NCI-H146 (cell line): ENCODE measurements around the gene LRMDA.

Experiments
- DNase-seq: peaks from one replicate; lab custom pipeline; 2025; lab: John Stamatoyannopoulos, UW

The LRMDA gene

DNA sequence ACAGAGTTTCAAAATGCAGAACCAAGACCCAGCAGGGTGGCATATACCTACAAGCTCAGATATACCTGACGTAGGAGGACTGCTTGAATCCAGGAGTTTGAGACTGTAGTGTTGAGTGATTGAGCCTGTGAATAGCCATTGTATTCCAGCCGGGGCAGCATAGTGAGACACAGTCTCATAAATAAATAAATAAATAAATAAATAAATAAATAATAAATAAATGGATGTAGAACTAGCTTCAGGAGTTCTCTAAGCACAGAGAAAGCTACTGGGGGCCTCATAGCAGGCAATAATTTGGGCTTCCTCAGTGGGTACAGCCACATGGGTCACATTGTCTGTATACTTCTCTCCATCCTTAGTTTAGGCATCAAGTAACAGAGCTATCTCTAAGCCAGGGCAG lies 906.8 kb downstream of the LRMDA start:
- DNase-seq: no peak

DNA sequence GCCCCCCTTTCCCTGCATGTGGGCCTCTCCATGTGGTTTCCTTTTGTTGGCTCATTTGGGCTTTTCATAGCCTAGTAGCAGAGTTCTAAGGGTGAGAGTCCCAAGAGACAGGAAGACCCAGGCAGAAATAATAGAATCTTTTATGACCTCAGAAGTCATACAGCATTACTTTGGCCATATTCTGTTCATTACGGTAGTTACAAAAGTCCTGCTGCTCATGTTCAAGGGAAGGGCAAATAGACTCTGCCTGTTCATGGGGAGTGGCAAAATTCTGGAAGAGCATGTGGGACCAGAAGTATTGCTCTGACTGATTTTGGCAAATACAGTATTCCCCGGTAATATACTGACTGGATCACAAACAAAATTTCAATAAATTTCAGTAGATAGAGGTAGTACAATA lies 910.3 kb downstream of the LRMDA start:
- no peak for DNase-seq

DNA sequence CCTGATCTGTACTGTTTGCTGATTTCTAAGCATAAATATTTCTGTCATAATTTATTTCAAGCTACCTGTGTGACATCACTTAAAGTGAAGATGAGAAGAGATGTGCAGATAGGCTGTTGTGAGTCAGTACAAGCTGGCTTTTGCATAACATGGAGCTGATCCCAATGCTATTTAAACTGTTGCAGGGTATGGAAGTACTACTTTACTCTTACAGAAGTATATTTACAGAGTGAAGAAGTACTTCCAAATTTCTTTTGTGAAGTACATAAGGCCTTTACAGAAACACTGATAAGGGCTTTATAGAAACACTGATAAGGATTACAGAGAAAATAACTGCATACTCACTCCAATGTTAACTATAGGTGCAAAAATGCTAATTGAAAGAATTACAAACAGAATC lies 911.6 kb downstream of the LRMDA start:
- no peak for DNase-seq

DNA sequence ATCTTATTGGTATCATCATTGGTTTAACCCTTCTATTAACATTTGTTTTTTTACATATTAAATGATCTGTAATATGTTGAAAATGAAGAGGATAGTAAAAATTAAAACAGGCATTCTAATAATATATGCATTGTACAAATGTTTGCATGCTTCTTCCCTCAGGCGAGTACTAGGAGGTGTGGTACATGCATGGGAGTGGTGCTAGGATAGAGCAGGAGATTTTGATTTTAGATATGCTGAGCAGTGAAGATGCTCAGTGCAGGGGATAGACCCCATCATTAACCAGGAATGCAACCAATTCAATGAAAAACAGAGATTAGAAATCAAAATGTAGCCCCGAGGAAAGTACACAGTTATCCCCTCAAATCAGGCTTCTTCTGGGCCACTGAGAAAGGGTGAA lies 916.4 kb downstream of the LRMDA start:
- no peak for DNase-seq

DNA sequence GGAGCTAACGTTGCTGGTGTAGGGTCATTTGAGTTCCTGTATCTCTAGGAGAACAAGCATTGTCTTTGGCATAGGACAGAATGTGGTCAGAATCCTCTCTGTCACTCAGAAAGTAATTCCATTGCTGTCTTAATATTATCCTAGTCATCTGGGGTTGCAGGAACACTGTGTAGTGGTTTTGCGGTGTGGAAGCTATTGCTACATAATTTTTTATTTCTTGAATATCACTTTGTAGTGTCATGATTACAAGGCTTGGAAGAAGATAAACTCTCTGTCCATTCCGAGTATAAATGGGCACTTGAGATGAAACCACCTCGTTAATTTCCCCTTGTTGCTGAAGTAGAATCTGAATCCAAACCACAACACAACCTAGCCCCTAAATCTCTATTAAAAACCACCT lies 919.2 kb downstream of the LRMDA start:
- DNase-seq: no peak

DNA sequence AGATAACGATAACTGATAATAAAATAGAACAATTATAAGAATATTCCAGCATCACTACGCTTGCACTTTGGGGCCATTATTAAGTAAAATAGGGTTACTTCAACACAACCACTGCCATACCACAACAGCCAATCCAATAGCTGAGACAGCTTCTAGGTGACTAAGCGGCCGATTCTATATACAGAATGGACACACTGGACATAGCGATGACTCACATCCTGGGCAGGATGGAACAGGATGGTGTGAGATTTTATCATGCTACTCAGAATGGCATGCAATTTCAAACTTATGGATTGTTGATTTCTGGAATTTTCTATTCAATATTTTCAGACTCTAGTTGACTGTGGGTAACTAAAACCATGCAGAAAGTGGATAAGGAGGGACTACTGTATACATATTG lies 920.9 kb downstream of the LRMDA start:
- no peak for DNase-seq

DNA sequence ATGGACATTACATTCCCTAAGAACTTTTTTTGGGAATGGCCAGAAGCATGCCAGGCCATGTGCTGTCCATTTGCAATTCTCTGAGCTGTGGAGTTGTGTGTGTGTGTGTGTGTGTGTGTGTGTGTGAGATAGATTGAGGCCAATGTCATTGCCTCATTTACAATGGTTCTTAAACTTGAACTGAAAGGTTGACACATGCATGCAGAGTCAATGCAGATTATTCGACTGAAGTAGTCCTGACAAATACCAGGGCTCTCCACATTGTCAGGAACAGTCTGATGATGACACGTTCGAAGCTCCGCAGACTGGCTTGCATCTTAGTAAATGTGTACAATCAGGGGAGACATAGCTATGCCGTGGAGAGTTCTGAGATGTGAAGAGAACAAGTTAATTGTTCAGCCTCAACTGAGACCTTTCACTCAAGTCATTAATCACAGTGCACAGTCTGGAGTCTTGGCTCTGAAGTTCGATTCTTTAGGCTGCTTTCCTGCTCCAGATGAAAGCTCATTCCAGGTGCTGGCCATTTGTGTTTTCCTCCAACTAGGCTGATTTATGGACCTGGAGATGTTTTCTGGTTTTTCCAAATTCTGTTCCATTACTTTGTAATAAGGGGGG lies 921.9 kb downstream of the LRMDA start:
- no peak for DNase-seq

DNA sequence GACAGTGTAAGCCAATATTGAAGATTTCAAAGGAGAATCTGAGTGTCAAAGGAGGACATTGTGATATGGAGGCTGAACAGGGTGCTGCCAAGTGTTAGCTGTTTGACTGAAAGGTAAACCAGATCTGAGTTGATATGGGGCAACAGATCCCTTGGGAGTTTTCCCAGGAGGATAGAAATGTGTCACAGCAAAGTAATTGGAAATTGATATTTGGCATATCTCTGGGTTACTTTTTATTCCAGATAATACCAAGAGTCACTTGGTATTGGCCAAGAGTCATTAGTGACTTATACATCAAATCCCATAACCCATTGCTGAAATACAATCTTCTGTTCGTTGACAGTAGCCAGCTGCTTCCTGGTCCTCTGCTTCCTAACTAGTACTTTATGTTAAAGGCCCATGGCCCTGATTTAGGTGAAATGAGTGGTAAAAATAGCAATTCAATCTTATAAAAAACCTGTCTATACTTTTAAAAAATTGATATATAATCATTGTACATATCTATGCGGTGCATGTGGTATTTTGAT lies 922.9 kb downstream of the LRMDA start:
- DNase-seq: no peak

DNA sequence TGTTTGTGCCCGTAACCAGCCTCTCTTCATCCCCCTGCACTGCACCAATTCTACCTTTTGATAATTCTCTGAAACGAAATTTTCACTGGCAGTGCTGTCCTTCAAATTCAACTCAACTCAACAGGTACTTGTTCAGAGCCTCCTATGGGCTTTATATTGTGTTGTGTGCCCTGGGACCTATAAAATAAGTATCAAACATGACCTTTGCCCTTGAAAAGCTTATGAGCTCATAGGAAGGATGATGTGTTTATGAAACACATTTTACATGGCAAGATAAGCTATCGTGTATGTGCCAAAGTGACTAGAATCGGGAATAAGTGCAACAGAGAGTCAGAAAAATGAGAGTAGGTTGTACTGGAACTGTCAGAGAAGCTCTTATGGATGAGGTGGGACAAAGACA lies 923.5 kb downstream of the LRMDA start:
- no peak for DNase-seq

DNA sequence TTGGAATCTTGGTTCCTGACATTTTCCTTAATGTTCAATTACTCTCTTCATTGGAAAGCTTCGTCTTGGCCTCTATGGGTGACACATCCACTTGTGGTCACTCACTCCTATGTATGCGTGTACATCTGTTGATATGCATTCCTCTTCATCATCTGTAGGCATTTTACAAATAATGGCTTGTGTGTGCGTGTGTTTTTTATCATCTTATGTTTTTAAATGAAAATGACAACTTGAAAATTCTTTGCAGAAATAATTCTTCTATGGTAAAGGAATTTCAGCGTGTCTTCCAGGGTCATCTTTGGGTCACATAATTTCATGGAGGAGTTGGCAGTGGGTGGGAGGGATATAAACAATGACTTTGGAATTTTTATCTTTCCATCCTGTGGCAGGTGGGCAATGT lies 925.1 kb downstream of the LRMDA start:
- DNase-seq: no peak

DNA sequence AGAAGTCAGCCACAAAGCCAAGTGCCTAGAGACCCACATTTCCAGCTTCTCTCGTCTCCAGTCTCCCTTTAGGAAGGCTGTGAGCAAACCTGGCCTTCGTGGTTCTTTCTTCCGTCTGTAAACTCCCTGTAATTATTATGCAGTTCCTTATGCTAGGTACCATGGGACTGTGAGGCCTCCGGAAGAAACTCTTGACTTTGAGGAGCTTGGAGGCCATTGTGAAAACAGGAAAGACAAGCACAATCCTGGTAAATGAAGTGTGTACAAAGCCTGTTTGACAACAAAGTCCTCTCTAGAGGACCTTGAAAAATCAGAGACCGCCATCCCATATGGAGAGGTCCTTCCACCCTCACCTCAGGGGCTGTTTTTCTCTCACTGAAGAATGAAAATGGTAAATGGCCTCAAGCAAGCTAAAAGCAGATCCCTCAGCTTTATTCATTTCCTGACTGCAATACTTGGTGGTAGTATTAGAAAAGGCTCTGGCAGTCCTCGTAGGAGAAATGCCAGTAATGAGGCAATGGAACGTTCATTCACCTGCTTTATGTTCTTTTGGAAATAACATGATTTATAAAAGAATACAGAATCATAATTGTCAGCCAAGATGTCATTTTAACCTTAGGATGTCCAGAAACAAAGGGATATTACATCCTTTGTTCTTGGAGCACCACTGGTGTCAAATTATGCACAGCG lies 926.4 kb downstream of the LRMDA start:
- DNase-seq: no peak

DNA sequence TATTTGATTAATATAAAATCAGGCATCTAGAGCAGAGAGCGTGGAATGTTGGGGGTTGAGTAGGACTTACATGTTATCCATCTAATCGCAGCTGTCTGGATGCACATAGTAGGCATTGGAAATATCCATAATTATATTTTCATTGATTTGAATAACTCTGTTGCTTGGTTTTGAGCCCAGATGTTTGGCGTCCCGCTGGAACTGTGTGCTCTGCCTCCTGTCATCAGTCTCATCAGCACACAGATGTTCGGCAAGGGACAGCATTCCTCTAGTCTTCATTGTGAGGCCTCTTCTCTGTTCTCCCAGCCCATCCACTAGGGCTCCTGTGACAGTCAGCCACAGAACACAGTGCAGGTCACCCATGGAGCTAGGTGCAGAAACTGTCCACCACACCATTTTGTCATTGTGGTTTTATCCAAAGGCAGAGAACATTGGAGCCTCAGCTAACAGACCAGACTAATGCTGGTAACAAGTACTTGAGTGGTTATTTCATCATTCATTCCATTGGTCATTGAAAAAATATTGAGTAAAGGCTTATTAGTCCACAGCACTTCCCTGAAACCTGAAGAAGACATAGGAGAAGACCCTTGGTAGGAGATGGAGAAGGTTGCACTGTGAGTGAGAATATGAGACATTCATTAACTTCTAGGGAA lies 927.4 kb downstream of the LRMDA start:
- no peak for DNase-seq

DNA sequence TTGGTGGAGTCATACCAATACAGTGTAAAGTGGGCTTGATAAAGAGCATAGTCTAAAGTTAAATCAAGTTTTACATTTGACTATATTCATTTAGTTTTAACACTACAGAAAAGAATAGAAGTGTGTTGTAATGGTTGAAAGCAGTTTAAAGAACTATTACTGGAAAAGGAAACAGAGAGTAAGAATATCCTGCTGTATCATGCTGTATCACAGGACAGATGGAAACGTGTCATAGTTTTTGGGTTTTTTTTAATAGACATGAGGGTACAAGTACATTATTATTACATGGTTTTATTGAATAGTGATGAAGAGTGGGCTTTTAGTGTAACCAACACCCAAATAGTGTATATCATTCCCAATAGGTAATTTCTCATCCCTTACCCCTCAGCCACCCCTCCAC lies 944.3 kb downstream of the LRMDA start:
- no peak for DNase-seq

DNA sequence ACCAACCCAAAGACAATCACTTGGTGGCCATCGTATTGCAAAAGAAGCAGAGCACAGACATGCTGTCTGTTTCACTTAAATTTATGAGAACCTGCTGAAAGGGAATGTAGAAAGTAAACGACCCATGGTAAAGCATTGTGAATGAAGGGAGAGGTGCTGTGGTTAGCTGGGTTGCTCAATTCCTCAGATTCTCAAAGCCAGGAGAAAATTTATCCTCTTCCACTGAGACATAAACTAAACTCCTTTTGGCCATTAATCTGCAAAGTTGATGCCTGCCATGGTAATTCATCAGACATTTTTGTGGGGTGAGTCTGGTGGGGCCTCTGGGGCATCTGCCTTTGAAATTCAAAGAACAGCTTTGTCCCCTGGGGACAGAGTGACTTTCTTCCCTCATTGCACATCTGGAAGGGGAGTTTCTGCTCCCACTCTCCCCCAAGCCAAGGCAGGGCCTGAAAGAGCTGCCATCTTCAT lies 951.0 kb downstream of the LRMDA start:
- DNase-seq: no peak

DNA sequence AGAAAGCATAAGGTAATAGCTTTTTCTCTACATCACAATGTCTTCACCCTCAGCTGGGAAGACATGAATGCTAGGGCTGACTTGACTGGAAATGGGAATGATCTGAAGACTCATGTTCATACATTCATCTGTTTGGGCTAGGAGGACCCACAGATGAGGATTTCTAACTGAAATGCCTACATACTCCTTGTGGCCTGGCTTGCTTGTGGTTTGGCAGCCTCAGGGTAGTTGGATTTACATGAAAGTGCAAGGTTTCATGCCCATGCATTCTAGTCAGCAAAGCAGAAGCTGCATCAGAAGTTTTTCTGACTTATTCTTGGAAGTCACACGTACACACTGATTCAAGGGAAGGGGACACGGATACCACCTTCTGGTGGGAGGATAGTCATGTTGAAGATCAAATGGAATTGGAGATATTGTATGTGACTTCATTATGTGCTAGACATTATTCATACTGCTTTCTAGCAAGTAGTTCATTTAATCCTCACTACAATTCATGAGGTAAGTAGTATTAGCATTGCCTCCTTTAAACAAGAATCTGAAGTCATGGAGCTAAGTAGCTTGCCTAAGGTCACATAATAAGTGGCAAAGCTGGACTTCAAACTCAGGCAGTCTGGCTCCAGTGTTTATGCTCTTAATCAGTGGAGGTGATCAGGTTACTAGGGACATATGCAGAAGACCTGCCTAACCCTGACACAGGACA lies 957.0 kb downstream of the LRMDA start:
- no peak for DNase-seq

DNA sequence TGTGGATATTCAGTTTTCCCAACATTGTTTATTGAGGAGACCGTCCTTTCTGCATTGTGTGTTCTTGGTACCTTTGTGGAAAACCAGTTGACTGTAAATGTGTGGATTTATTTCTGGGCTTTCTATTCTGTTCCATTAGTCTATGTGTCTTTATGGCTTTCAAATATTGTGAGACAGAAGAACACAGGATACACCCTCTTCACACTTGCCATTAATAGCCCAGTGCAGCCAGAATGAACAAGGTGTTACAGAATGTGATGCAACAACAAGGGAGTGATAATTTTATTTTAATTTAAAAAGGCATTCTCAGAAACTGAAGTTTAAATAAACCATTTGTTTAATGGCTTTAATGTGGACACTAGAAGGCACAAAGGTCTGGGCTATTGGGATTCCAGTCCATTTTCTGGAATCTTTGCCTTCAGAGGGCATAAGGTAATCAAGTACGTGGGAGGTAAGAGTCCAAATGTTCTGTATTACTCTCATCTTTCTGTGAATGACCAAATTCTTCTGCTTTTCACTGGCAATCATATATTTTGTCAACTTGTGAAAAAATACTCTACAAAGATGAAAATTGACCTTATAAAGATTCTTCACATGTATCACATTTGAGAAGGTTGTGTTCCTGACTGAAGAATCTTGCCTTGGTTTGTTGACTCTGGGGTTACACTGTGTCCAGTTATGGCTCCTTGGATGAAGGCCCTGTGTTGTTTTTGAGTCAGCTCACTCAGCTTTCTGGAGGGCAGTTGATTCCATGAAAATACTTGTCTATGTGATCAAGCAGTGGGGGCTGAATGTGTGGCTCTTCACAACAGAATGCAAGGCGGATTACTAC lies 962.7 kb downstream of the LRMDA start:
- DNase-seq: no peak

DNA sequence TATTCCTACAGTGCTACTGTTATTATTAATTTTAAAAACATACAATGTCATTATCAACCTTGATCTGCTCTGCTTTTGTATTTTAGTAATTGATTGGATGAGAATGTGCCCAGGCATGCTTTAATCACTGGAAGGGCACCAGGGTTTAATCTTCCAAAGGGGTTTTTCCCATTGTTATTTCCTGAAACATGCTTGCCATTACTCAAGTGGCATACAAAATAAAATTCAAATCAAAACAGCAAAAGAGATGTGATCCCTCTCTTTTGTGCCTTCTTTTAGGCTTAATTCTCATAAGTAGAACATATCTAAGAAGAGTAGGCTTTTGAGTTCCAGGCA lies 963.3 kb downstream of the LRMDA start:
- no peak for DNase-seq

DNA sequence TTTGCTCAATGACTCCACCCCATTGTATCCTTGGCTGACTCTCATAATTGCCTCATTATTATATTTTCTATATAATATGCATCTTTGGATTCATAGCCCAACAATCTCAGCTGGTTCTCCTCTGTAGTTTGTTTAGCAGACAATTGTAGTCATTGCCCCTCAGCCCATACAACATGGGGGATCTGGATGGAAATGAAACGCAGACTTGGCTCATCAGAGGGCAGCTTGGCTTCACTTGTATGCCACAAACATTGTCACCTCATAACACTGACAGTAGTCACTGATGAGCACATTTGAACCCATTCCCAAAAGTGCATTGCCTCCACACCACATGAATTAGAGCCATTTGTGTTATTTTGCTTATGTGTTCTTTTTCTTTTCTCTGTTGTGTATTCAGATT lies 963.8 kb downstream of the LRMDA start:
- DNase-seq: no peak

DNA sequence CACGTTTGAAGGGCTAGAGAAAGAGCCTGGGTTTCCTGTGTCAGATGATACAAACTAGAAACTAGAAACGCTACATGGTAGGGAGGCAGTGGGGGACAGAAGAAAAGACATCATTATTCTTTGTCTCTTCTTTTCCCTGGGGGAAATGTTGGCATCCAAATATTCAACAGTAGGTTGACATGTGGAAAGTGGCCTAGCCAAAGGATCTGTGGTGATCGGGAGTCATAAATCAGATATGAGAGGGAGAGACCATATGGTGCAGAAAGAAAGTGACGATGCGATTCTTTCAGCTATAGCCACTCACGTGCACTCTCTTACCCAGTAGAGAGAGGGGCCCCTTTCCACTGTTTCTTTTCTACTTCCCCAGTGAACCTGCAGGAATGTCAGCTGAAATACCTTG lies 964.7 kb downstream of the LRMDA start:
- DNase-seq: no peak

DNA sequence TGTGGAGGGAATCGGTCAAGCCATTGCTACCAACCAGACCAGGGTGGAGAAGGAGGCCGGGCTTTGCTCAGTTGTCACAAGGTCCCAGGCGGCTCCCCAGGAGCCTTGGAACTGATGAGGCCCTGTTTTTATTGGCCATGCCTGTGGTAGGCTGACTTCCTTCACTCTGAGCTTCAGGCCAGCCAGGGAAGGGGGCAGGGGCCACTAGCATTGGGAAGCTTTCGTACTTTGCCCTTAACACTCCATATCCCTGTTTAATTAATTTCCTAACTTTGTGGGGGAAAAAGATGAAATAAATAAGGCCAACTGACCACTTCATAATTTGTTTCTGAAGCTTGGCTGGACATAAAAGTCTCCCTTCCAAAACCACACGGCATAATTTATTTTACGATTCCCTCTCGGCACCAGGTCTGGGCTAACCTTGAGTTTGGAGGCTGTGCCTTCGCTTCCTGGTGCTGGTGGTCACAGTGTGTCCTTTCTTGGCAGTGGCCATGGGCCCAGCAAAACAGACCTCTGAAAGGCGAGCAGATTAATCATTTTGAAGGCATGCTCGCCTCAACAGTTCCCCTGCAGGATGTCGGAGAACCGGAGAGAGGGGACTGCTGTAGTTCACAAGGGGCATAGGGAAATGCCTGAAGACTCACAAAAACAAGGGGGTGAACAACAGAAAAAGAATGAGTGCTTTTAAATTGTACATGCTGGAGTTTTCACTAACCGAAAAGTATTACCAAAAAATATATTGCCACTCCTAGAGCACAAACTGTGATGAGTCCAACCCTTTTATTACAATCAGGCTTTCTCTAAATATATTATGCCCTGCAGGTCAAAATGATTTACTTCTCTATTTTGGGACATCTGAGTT lies 966.0 kb downstream of the LRMDA start:
- no peak for DNase-seq
